Glutamatergic neuron (in vitro differentiated cells): ENCODE measurements around the gene TRAF2. TPM values are rescaled to one million over a fixed set of nuclear protein-coding genes. Genes with fewer than 3 reads are reported as not detected.
"Not testable (repeated sequence)": the region's sequence is repeated elsewhere in the genome, so short reads cannot be mapped to it uniquely, and the experiment has no call there.

Experiments
- DNase-seq: peaks from one replicate; pipeline ENCODE4 v3.0.0; 2022
- H3K27ac Mint-ChIP-seq: one replicate; pipeline ENCODE4 v1.8.0; 2020; ENCODE audit warnings: mild to moderate bottlenecking, mixed read lengths, inconsistent platforms; ENCODE audit not compliant: unreplicated experiment
- H3K27me3 Mint-ChIP-seq: one replicate; pipeline ENCODE4 v1.8.0; 2020; ENCODE audit warnings: mild to moderate bottlenecking, moderate library complexity, mixed read lengths, inconsistent platforms; ENCODE audit not compliant: unreplicated experiment
- H3K36me3 Mint-ChIP-seq: one replicate; pipeline ENCODE4 v1.8.0; 2020; ENCODE audit warnings: mild to moderate bottlenecking, mixed read lengths, inconsistent platforms; ENCODE audit not compliant: unreplicated experiment
- H3K4me1 Mint-ChIP-seq: one replicate; pipeline ENCODE4 v1.8.0; 2020; ENCODE audit warnings: mild to moderate bottlenecking, low read depth, mixed read lengths, inconsistent platforms; ENCODE audit not compliant: unreplicated experiment
- H3K4me3 Mint-ChIP-seq: one replicate; pipeline ENCODE4 v1.8.0; 2020; ENCODE audit warnings: mild to moderate bottlenecking, mixed read lengths, inconsistent platforms; ENCODE audit not compliant: unreplicated experiment
- H3K9me3 Mint-ChIP-seq: one replicate; pipeline ENCODE4 v1.8.0; 2020; ENCODE audit warnings: mild to moderate bottlenecking, moderate library complexity, mixed read lengths, inconsistent platforms; ENCODE audit not compliant: unreplicated experiment
- long read RNA-seq: library from polyadenylated mRNA; unstranded; transcript quantifications from one replicate; pipeline ENCODE4 v2.0.0, GENCODE V29; 2020; ENCODE audit not compliant: unreplicated experiment
- total RNA-seq: library from RNA; stranded (reverse); fragmentation: NEBNext Ultra II Directional; extraction: Animal tissue kit (Norgen Biotek cat#: 25700); gene quantifications from one replicate; pipeline ENCODE4 v1.2.1, GENCODE V29; 2021; ENCODE audit not compliant: unreplicated experiment
- TF ChIP-seq, protein P1 (sequence below): fragments of 200-600 bp; sonication (generic); IDR thresholded peaks from one replicate; pipeline ENCODE4 v1.5.0; 2021; ENCODE audit not compliant: partially characterized antibody, unreplicated experiment

The TRAF2 gene
- 27.3 TPM for total RNA-seq
- long read RNA-seq, partial matches to known transcripts = 3 of 9 reads
- long read RNA-seq, other reads (novel, unspliced or antisense) = 2 of 9 reads

DNA sequence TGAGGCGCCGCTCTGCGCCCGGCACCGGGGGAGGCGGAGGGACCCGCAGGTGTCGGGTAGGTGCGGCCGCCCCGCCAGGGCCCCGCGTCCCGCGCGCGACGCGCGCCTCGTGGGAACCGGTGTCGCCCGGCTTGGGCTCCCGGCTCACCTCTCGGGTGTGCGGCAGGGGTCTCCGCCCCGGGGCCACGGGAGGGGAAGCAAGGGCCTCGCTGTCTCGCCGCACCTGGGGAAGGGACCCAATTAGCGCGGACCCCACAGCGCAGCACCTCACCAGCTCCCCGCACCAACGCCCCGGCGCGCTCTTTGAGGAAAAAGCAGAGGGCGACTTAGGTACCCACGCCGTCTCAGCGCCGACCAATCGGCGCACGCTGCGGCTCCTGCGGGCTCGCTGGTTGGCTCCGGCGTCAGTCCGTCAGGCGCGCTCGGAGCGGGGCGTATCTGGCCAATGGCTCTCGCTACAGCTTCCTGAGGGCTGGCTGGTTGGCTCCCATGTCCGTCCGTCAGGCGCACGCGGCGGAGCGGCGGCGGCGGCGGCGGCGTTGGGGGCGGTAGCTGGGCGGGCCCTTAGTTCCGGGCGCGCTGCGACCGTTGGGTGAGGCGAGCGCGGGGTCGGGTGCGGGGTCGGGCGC is at the start of gene TRAF2:
Gene TRAF2, plus strand, starts transcription at position 567 of the 629 bp plus-strand sequence. CDS start 12,225 bp downstream, outside the sequence.
- DNase-seq = peak; percentile 99
- peaks cover 4% of the 10 kb centered on the region for H3K4me1 Mint-ChIP-seq
- H3K9me3 Mint-ChIP-seq = peaks cover 3% of the 10 kb centered on the region
- peak within 1 kb of the TSS; percentile 92 for H3K4me3 Mint-ChIP-seq
- TF ChIP-seq, protein P1, sequence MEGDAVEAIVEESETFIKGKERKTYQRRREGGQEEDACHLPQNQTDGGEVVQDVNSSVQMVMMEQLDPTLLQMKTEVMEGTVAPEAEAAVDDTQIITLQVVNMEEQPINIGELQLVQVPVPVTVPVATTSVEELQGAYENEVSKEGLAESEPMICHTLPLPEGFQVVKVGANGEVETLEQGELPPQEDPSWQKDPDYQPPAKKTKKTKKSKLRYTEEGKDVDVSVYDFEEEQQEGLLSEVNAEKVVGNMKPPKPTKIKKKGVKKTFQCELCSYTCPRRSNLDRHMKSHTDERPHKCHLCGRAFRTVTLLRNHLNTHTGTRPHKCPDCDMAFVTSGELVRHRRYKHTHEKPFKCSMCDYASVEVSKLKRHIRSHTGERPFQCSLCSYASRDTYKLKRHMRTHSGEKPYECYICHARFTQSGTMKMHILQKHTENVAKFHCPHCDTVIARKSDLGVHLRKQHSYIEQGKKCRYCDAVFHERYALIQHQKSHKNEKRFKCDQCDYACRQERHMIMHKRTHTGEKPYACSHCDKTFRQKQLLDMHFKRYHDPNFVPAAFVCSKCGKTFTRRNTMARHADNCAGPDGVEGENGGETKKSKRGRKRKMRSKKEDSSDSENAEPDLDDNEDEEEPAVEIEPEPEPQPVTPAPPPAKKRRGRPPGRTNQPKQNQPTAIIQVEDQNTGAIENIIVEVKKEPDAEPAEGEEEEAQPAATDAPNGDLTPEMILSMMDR = no peak
- peak within 1 kb of the TSS; percentile 79 for H3K27ac Mint-ChIP-seq
- H3K27me3 Mint-ChIP-seq = no peaks in the 10 kb centered on the region
- no peaks in the 10 kb centered on the region for H3K36me3 Mint-ChIP-seq

- Mint-ChIP-seq H3K27me3 (peaks cover 18% of the 10 kb centered on the region), H3K36me3 (no peaks in the 10 kb centered on the region), H3K4me1 (peaks cover 15% of the 10 kb centered on the region), H3K4me3 (no peak overlapping the region), H3K9me3 (peaks cover 11% of the 10 kb centered on the region), H3K27ac (peak overlapping the region; percentile 33)
- DNase-seq = no peak
- TF ChIP-seq, protein P1 = no peak
Observed at GRCh38 chr9:136837146-136837855, 49.0 kb upstream of the TRAF2 start.

DNA sequence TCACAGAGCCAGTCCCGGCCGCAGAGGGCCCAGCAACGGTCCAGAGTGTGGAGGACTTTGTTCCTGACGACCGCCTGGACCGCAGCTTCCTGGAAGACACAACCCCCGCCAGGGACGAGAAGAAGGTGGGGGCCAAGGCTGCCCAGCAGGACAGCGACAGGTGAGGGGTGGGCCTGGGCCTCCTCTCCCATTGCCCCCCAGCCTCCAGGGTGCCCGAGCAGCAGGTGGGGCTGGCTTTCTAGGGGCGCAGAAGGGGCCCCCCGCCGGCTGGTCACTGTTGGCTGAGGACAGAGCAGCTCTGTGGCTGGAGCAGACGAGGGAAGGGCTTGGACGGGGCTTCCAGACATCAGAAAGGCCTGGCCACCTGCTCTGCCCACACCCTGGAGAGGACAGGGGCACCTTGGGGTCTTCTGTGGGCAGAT is 48.4 kb upstream of the TRAF2 start:
- not testable (repeated sequence) for H3K36me3 Mint-ChIP-seq, H3K4me3 Mint-ChIP-seq, DNase-seq, H3K9me3 Mint-ChIP-seq, H3K27ac Mint-ChIP-seq
- H3K4me1 Mint-ChIP-seq = peaks cover 15% of the 10 kb centered on the region
- peaks cover 15% of the 10 kb centered on the region for H3K27me3 Mint-ChIP-seq

DNA sequence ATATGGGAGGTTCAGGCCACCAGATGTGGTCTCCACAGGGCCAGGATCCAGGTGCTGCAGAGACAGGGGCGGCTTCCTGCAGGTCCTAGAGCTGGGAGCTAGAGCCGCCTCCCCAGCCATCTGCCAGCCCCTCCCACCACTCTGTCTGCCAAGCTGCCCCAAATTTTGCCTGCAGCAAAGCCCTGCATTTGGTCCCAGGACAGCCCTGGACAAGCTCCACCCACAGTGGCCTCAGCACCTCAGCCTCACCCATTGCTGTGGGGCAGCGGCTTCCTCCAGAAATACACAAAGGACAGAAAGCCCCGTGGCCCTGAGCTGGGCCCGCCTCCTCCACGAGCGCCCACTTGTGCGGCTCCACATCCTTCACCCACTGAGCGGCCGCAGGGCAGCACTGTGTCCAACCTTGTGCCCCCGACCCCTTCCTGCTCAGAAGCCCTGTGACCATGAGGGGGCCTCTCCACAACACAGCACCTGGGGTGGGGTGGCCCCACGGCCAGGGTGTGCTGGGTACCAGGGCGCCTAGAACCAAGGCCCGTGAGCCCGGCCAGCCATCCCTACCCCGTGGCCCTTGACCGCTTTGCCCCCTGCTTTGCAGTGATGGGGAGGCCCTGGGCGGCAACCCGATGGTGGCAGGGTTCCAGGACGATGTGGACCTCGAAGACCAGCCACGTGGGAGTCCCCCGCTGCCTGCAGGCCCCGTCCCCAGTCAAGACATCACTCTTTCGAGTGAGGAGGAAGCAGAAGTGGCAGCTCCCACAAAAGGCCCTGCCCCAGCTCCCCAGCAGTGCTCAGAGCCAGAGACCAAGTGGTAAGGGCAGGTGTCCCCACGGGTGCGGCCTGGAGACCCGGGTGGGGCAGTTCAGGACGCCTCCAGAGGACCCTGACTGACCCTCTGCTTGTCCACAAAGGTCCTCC is 47.7 kb upstream of the TRAF2 start:
- peaks cover 15% of the 10 kb centered on the region for H3K4me1 Mint-ChIP-seq
- H3K27ac Mint-ChIP-seq = no peak overlapping the region
- no peak overlapping the region for H3K4me3 Mint-ChIP-seq

More for the DNA sequence above, 47.7 kb upstream of the TRAF2 start:
- no peak for DNase-seq
- Mint-ChIP-seq H3K36me3 (no peaks in the 10 kb centered on the region), H3K9me3 (peaks cover 12% of the 10 kb centered on the region), H3K27me3 (peaks cover 17% of the 10 kb centered on the region)
- TF ChIP-seq, protein P1 = no peak
